Measurements from ENCODE around the gene DCAF4L1. TPM values are rescaled to one million over a fixed set of nuclear protein-coding genes. Genes with fewer than 3 reads are reported as not detected.
A peak's percentile ranks its signal among the peaks of the same experiment; 100 is the strongest.

The DCAF4L1 gene
- total RNA-seq: under 1 TPM; 0.16 to 0.48 (median 0.32) TPM
- total RNA-seq (2013): 0.70 TPM

DNA sequence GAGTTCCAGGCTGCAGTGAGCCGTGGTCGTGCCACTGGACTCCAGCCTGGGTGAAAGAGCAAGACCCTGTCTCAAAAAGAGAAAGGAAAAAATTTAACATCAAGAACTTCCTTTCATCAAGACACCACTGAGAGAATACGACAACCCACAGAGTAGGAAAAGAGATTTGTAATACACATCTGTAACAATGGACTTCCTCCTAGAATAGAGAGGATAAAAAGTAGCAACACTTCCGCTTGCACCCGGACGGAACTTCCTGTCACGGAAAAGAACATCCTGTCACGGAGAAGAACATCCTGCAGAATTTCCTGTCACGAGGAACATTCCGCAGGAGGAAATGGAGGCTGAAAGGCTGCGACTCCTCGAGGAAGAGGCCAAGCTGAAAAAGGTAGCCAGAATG lies at the start of gene DCAF4L1:
Gene DCAF4L1, plus strand, starts transcription at position 301 of the 400 bp plus-strand sequence. Its CDS starts 37 bp downstream, at position 338.
- Mint-ChIP-seq H3K36me3 (no peaks in the 10 kb centered on the region), H3K27ac (no peak within 1 kb of the TSS), H3K4me3 (no peak within 1 kb of the TSS), H3K4me1 (no peaks in the 10 kb centered on the region), H3K27me3 (ENCODE audit: low read depth in 2 of 2) (peaks cover 24 to 34% of the 10 kb centered on the region in 2 donors), H3K9me3 (no peaks in the 10 kb centered on the region)
- no peak for DNase-seq
- H3K4me1 ChIP-seq (ENCODE audit: control insufficient read depth, insufficient read depth, low read length): no peaks in the 10 kb centered on the region
- TF ChIP-seq, protein P1, sequence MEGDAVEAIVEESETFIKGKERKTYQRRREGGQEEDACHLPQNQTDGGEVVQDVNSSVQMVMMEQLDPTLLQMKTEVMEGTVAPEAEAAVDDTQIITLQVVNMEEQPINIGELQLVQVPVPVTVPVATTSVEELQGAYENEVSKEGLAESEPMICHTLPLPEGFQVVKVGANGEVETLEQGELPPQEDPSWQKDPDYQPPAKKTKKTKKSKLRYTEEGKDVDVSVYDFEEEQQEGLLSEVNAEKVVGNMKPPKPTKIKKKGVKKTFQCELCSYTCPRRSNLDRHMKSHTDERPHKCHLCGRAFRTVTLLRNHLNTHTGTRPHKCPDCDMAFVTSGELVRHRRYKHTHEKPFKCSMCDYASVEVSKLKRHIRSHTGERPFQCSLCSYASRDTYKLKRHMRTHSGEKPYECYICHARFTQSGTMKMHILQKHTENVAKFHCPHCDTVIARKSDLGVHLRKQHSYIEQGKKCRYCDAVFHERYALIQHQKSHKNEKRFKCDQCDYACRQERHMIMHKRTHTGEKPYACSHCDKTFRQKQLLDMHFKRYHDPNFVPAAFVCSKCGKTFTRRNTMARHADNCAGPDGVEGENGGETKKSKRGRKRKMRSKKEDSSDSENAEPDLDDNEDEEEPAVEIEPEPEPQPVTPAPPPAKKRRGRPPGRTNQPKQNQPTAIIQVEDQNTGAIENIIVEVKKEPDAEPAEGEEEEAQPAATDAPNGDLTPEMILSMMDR (IDR thresholded peaks at IDR 0.05): no peak
- no peaks in the 10 kb centered on the region for H3K36me3 ChIP-seq (ENCODE audit: control insufficient read depth, insufficient read depth, low read length)
- intact Hi-C loops (cut with micrococcal nuclease): no loop called here
- no peaks in the 10 kb centered on the region for H3K9me3 ChIP-seq (ENCODE audit: control insufficient read depth, insufficient read depth, low read length)
- ATAC-seq: no peak
- H3K27me3 ChIP-seq (ENCODE audit: control insufficient read depth, insufficient read depth, low read length): no peaks in the 10 kb centered on the region
- 92% methylated on average over 11 of the region's 12 CpGs for WGBS (ENCODE audit: insufficient coverage)
- no peak within 1 kb of the TSS for H3K27ac ChIP-seq (ENCODE audit: low read length)
- no peak within 1 kb of the TSS for H3K4me3 ChIP-seq (ENCODE audit: low read length)

- Mint-ChIP-seq H3K4me3 (no peak overlapping the region), H3K9me3 (no peaks in the 10 kb centered on the region)
- ATAC-seq: no peak
Measured at GRCh38 chr4:41932988-41933387, 48.6 kb upstream of the DCAF4L1 start.

DNA sequence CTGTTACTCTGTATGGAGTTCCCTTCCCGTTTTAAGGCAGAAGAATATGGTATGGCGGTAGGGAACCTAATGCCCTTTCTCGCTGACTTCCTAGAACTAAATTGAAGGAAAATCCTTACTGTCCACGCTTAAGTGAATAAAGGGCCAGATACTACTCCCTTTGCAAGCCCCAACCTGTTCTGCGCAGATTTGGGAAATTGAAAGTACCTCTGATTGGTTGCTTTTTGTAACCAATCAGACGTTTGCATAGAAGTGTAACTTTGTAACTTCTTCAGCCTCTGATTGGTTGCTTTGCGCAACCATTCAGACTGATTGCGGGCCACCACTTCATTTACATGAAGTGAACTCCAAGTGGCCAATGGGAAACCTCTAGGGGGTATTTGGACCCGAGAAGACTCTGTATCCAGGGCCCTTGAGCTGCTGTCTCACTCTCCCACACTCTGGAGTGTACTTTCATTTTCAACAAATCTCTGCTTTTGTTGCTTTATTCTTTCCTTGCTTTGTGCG lies 47.5 kb upstream of the DCAF4L1 start:
- Histone ChIP-seq H3K27ac (ENCODE audit: low read length) (no peak overlapping the region), H3K4me1 (ENCODE audit: control insufficient read depth, insufficient read depth, low read length) (peaks cover 17% of the 10 kb centered on the region), H3K36me3 (ENCODE audit: control insufficient read depth, insufficient read depth, low read length) (peaks cover 6% of the 10 kb centered on the region), H3K4me3 (ENCODE audit: low read length) (no peak overlapping the region), H3K27me3 (ENCODE audit: control insufficient read depth, insufficient read depth, low read length) (no peaks in the 10 kb centered on the region), H3K9me3 (ENCODE audit: control insufficient read depth, insufficient read depth, low read length) (no peaks in the 10 kb centered on the region)
- DNase-seq (peak in 1 of 2 donors; percentile 7), ATAC-seq (no peak)
- 96% methylated on average over 10 of the region's 10 CpGs for WGBS (ENCODE audit: insufficient coverage)
- H3K4me1 Mint-ChIP-seq: peaks cover 35 to 39% of the 10 kb centered on the region in 2 donors
- TF ChIP-seq, protein P1 (IDR thresholded peaks at IDR 0.05): no peak
- no peaks in the 10 kb centered on the region for H3K9me3 Mint-ChIP-seq
- H3K27me3 Mint-ChIP-seq (ENCODE audit: low read depth in 2 of 2): peaks cover 0 to 2% of the 10 kb centered on the region in 2 donors
- H3K36me3 Mint-ChIP-seq: no peaks in the 10 kb centered on the region
- intact Hi-C loops (cut with micrococcal nuclease): no loop called here
- peak overlapping the region; percentile 89 to 90 for H3K27ac Mint-ChIP-seq
- H3K4me3 Mint-ChIP-seq: peak overlapping the region; percentile 98

More at GRCh38 chr4:41932988-41933387, 48.6 kb upstream of the DCAF4L1 start:
- TF ChIP-seq, protein P1 (IDR thresholded peaks at IDR 0.05): no peak
- H3K36me3 ChIP-seq (ENCODE audit: control insufficient read depth, insufficient read depth, low read length): no peaks in the 10 kb centered on the region
- no peak overlapping the region for H3K27ac ChIP-seq (ENCODE audit: low read length)
- WGBS (ENCODE audit: insufficient coverage): 86% methylated on average over 3 of the region's 3 CpGs
- Mint-ChIP-seq H3K27ac (no peak overlapping the region), H3K36me3 (no peaks in the 10 kb centered on the region), H3K4me1 (peaks cover 29 to 31% of the 10 kb centered on the region in 2 donors), H3K27me3 (ENCODE audit: low read depth in 2 of 2) (peaks cover 8% of the 10 kb centered on the region in 2 donors)
- no peaks in the 10 kb centered on the region for H3K9me3 ChIP-seq (ENCODE audit: control insufficient read depth, insufficient read depth, low read length)
- H3K4me1 ChIP-seq (ENCODE audit: control insufficient read depth, insufficient read depth, low read length): peaks cover 17% of the 10 kb centered on the region
- H3K27me3 ChIP-seq (ENCODE audit: control insufficient read depth, insufficient read depth, low read length): no peaks in the 10 kb centered on the region
- no peak overlapping the region for H3K4me3 ChIP-seq (ENCODE audit: low read length)
- intact Hi-C loops (cut with micrococcal nuclease): no loop called here
- DNase-seq: no peak

DNA sequence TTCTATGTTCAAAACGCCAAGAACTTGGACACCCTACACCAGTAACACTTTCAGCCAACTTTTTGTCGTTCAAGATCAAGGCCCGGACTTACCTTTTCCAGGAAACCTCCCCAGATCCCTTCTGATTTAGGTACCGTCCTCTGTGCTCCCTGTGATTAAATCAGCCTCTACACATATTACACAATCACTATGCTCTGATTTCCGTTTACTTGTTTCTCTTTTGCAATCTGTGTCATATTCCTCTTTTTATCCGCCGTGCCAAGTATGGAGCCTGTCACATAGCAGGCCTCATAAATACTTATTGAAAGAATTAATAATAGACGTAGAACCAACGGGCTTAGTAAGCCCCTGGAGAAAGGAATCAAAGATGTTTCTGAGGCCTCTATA lies 47.0 kb upstream of the DCAF4L1 start:
- DNase-seq: no peak
- ATAC-seq: peak in 1 of 3 donors; percentile 11
- Histone ChIP-seq H3K27ac (ENCODE audit: low read length) (peak overlapping the region; percentile 74), H3K9me3 (ENCODE audit: control insufficient read depth, insufficient read depth, low read length) (no peaks in the 10 kb centered on the region), H3K36me3 (ENCODE audit: control insufficient read depth, insufficient read depth, low read length) (peaks cover 8% of the 10 kb centered on the region), H3K4me1 (ENCODE audit: control insufficient read depth, insufficient read depth, low read length) (peaks cover 17% of the 10 kb centered on the region), H3K4me3 (ENCODE audit: low read length) (peak overlapping the region; percentile 68), H3K27me3 (ENCODE audit: control insufficient read depth, insufficient read depth, low read length) (no peaks in the 10 kb centered on the region)
- Mint-ChIP-seq H3K27me3 (ENCODE audit: low read depth in 2 of 2) (peaks cover 0 to 2% of the 10 kb centered on the region in 2 donors), H3K36me3 (no peaks in the 10 kb centered on the region), H3K4me1 (peaks cover 39 to 42% of the 10 kb centered on the region in 2 donors), H3K27ac (peak overlapping the region; percentile 89 to 90), H3K4me3 (peak overlapping the region; percentile 98), H3K9me3 (no peaks in the 10 kb centered on the region)
- intact Hi-C loops (cut with micrococcal nuclease): no loop called here
- TF ChIP-seq, protein P1 (IDR thresholded peaks at IDR 0.05): no peak
- 92% methylated on average over 9 of the region's 9 CpGs for WGBS (ENCODE audit: insufficient coverage)

Measured in natural killer cell (primary cell).